WTC11 (cell line): ENCODE data around the gene TMEM255A. TPM values are rescaled to one million over a fixed set of nuclear protein-coding genes. Genes with fewer than 3 reads are reported as not detected.

Source experiments
- ATAC-seq: fragments of 200-7000 bp; cut with Tn5 transposase; 2 replicates; pipeline ENCODE4 v1.10.0; 2021; ENCODE audit warnings: mild to moderate bottlenecking, moderate library complexity
- CTCF ChIA-PET: fragments of 300-600 bp; sonication (Branson Sonifier 250); formaldehyde crosslinking; loops from one replicate; lab custom pipeline; 2021; ENCODE audit warnings: antibody characterized with exemption; lab: Charles Lee
- POLR2A ChIA-PET: fragments of 350-600 bp; sonication (Branson Sonifier 250); formaldehyde crosslinking; loops from one replicate; lab custom pipeline; 2021; ENCODE audit warnings: antibody characterized with exemption; lab: Charles Lee
- DNase-seq: peaks from one replicate; pipeline ENCODE4 v3.0.0; 2021; ENCODE audit warnings: low spot score
- H3K27ac Mint-ChIP-seq: 2 replicates; pipeline ENCODE4 v1.8.0; 2021; ENCODE audit warnings: mixed read lengths
- H3K27me3 Mint-ChIP-seq: 2 replicates; pipeline ENCODE4 v1.8.0; 2021; ENCODE audit warnings: low read depth, mild to moderate bottlenecking, moderate library complexity, mixed read lengths
- H3K36me3 Mint-ChIP-seq: 2 replicates; pipeline ENCODE4 v1.8.0; 2021; ENCODE audit warnings: mixed read lengths
- H3K4me1 Mint-ChIP-seq: 2 replicates; pipeline ENCODE4 v1.8.0; 2022; ENCODE audit warnings: mixed read lengths
- H3K4me3 Mint-ChIP-seq: 2 replicates; pipeline ENCODE4 v1.8.0; 2021; ENCODE audit warnings: mild to moderate bottlenecking, moderate library complexity, mixed read lengths
- H3K9me3 Mint-ChIP-seq: 2 replicates; pipeline ENCODE4 v1.8.0; 2021; ENCODE audit warnings: mixed read lengths
- FOXJ3 ChIP-seq: sonication (generic); formaldehyde crosslinking; IDR thresholded peaks from 2 replicates; pipeline ENCODE4 v1.9.0; 2021; ENCODE audit warnings: missing genetic modification reagents, mild to moderate bottlenecking, borderline replicate concordance
- NR2C2 ChIP-seq: sonication (generic); formaldehyde crosslinking; IDR thresholded peaks from 2 replicates; pipeline ENCODE4 v1.8.0; 2022; ENCODE audit warnings: mild to moderate bottlenecking, missing genetic modification reagents
- PRDM15 ChIP-seq: sonication (generic); formaldehyde crosslinking; IDR thresholded peaks from 2 replicates; pipeline ENCODE4 v1.8.0; 2022; ENCODE audit warnings: missing genetic modification reagents
- RELA ChIP-seq: sonication (generic); formaldehyde crosslinking; IDR thresholded peaks from 2 replicates; pipeline ENCODE4 v1.8.1; 2022; ENCODE audit warnings: missing genetic modification reagents, mild to moderate bottlenecking, borderline replicate concordance
- SMAD4 ChIP-seq: sonication (generic); formaldehyde crosslinking; IDR thresholded peaks from 2 replicates; pipeline ENCODE4 v1.8.0; 2022; ENCODE audit warnings: mild to moderate bottlenecking, missing genetic modification reagents
- SP1 ChIP-seq: sonication (generic); formaldehyde crosslinking; conservative IDR thresholded peaks from 2 replicates; pipeline ENCODE4 v1.8.1; 2022; ENCODE audit warnings: missing genetic modification reagents
- TEAD4 ChIP-seq: sonication (generic); formaldehyde crosslinking; IDR thresholded peaks from 2 replicates; pipeline ENCODE4 v1.8.0; 2022; ENCODE audit warnings: mild to moderate bottlenecking, missing genetic modification reagents
- TP53 ChIP-seq: sonication (generic); formaldehyde crosslinking; IDR thresholded peaks from 2 replicates; pipeline ENCODE4 v1.8.1; 2023; ENCODE audit warnings: mild to moderate bottlenecking, missing genetic modification reagents
- ZNF219 ChIP-seq: sonication (generic); formaldehyde crosslinking; IDR thresholded peaks from 2 replicates; pipeline ENCODE4 v1.8.0; 2023; ENCODE audit warnings: missing genetic modification reagents, mild to moderate bottlenecking, borderline replicate concordance
- ZNF263 ChIP-seq: sonication (generic); formaldehyde crosslinking; IDR thresholded peaks from 2 replicates; pipeline ENCODE4 v1.8.1; 2022; ENCODE audit warnings: low read depth, mild to moderate bottlenecking, moderate library complexity, missing genetic modification reagents
- ZNF281 ChIP-seq: sonication (generic); formaldehyde crosslinking; IDR thresholded peaks from 2 replicates; pipeline ENCODE4 v1.8.0; 2023; ENCODE audit warnings: mild to moderate bottlenecking, missing genetic modification reagents
- ZNF671 ChIP-seq: fragments of 250-450 bp; sonication (Bioruptor Pico); IDR thresholded peaks from 2 replicates; pipeline ENCODE4 v1.8.0; 2021; ENCODE audit warnings: mild to moderate bottlenecking
- total RNA-seq: library from RNA; stranded (reverse); gene quantifications from 3 replicates; pipeline ENCODE4 v1.2.3, GENCODE V29; 2021
- TF ChIP-seq, protein P1 (sequence below): fragments of 250-450 bp; sonication (Bioruptor Pico); conservative IDR thresholded peaks from 2 replicates; pipeline ENCODE4 v1.9.0; 2021; ENCODE audit warnings: mild to moderate bottlenecking

TMEM255A gene
- total RNA-seq, 1 experiment from 2014 or later, result 0.61 TPM

- Mint-ChIP-seq H3K4me1 (0 out of 2 replicates have a peak, but pooled peaks cover 4% of the 10 kb centered on the region), H3K36me3 (no peaks in the 10 kb centered on the region), H3K27me3 (no peaks in the 10 kb centered on the region; the same call in 1 of the 2 replicates), H3K9me3 (no peaks in the 10 kb centered on the region), H3K27ac (no peak overlapping the region), H3K4me3 (no peak overlapping the region)
- ATAC-seq (no peak), DNase-seq (no peak)
- no peak for TF ChIP-seq ZNF219 (CRISPR knock-in tag)
- no peak for TF ChIP-seq NR2C2 (CRISPR knock-in tag)
- TF ChIP-seq ZNF263 (CRISPR knock-in tag), result no peak
- TF ChIP-seq, protein P1, sequence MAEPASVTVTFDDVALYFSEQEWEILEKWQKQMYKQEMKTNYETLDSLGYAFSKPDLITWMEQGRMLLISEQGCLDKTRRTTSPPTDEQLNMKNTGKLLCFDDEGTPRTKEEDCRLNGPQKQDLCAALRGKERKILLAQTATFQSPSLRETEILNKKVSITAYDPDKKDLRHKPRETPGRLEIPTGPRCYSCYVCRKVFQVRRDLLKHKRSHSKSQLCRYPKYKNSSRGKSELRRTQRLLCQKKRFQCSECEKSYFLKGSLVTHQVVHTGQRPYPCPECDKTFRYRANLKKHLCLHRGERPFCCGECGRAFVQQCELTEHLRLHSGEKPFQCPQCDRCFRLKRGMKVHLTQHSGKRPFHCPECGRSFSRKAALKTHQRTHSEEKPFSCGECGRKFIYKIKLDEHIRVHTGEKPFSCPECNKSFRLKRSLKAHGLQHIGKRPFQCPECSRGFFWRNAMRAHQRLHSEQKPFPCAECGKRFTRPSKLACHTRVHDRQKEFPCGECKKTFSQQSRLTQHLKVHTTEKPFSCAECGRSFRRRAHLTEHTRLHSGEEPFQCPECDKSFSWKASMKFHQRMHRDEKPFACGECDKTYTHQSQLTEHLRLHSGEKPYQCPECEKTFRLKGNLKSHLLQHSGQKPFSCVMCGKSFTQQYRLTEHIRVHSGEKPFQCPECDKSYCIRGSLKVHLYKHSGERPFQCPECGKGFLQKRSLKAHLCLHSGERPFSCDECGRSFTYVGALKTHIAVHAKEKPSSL, result no peak
- TF ChIP-seq ZNF671 (CRISPR knock-in tag), result no peak
- no peak for TF ChIP-seq FOXJ3 (CRISPR knock-in tag)
- no peak for TF ChIP-seq ZNF281 (CRISPR knock-in tag)
- TF ChIP-seq PRDM15 (CRISPR knock-in tag), result no peak
- POLR2A ChIA-PET, result no interaction called here
- CTCF ChIA-PET, result interaction anchor here (1.5 to 2.0 kb wide), 2 partner anchors 12 to 131 kb away, joined by 3 to 6 read pairs; no protein-coding TSS in a partner anchor
Observed at GRCh38 chrX:120321520-120322281, 10.4 kb upstream of the TMEM255A start.

GRCh38 chrX:120318411-120318810, 7.2 kb upstream of the TMEM255A start:
- ChIA-PET POLR2A (no interaction called here), CTCF (interaction anchor here (1.0 to 2.7 kb wide), 5 partner anchors 9 to 168 kb away, joined by 4 to 13 read pairs (median 6); no protein-coding TSS in a partner anchor)
- TF ChIP-seq TEAD4 (CRISPR knock-in tag), result no peak
- no peak for TF ChIP-seq RELA (CRISPR knock-in tag)
- no peak for TF ChIP-seq SP1 (CRISPR knock-in tag)
- TF ChIP-seq TP53, result no peak
- TF ChIP-seq PRDM15 (CRISPR knock-in tag), result no peak
- TF ChIP-seq SMAD4 (CRISPR knock-in tag), result no peak
- H3K4me3 Mint-ChIP-seq, result no peak overlapping the region
- H3K27me3 Mint-ChIP-seq, result peaks cover 21% of the 10 kb centered on the region
- H3K9me3 Mint-ChIP-seq, result no peaks in the 10 kb centered on the region
- 0 out of 2 replicates have a peak, but pooled peaks cover 8% of the 10 kb centered on the region for H3K4me1 Mint-ChIP-seq
- H3K36me3 Mint-ChIP-seq, result no peaks in the 10 kb centered on the region
- DNase-seq, result no peak
- no peak for ATAC-seq
- no peak overlapping the region for H3K27ac Mint-ChIP-seq
